Caco-2 (cell line): ENCODE data around the gene TCOF1. TPM values are rescaled to one million over a fixed set of nuclear protein-coding genes. Genes with fewer than 3 reads are reported as not detected.
A peak's percentile ranks its signal among the peaks of the same experiment; 100 is the strongest.

Experiments
- BruUV-seq: library from RNA; stranded (reverse); fragments of 400-500 nt; replicated peaks from 2 replicates; lab custom pipeline; 2021; lab: Mats Ljungman, UMichigan
- CTCF ChIA-PET: fragments of 300-600 bp; sonication (Branson Sonifier 250); formaldehyde crosslinking; loops from one replicate; lab custom pipeline; 2022; ENCODE audit warnings: antibody characterized with exemption; lab: Charles Lee
- POLR2A ChIA-PET: fragments of 300-600 bp; sonication (Branson Sonifier 250); formaldehyde crosslinking; loops from one replicate; lab custom pipeline; 2022; ENCODE audit warnings: antibody characterized with exemption; lab: Charles Lee
- DNase-seq, 2 experiments: peaks; one replicate each; pipeline versions ENCODE4 v3.0.0 to v3.0.0-alpha.2; 2020 to 2022
- H3K27me3 ChIP-seq: replicated peaks from 2 replicates; pipeline ENCODE4 v1.6.0; 2011; ENCODE audit warnings: low read length; ENCODE audit not compliant: control insufficient read depth, insufficient read depth
- H3K36me3 ChIP-seq: 2 replicates; pipeline ENCODE4 v1.5.1; 2011; ENCODE audit warnings: low read length; ENCODE audit not compliant: control insufficient read depth, insufficient read depth
- H3K4me1 ChIP-seq: fragments of 250-450 bp; sonication (Bioruptor Pico); 2 replicates; pipeline ENCODE4 v1.5.1; 2020; ENCODE audit warnings: mild to moderate bottlenecking
- H3K4me3 ChIP-seq: 2 replicates; pipeline ENCODE4 v1.5.1; 2011; ENCODE audit warnings: low read depth, mild to moderate bottlenecking, control low read depth, low read length
- H3K9me3 ChIP-seq: fragments of 250-450 bp; sonication (Bioruptor Pico); 2 replicates; pipeline ENCODE4 v1.5.1; 2020; ENCODE audit warnings: mild to moderate bottlenecking, moderate library complexity
- H3K27ac Mint-ChIP-seq: one replicate; pipeline ENCODE4 v1.8.0; 2022; ENCODE audit warnings: mixed read lengths; ENCODE audit not compliant: unreplicated experiment
- H3K27me3 Mint-ChIP-seq: one replicate; pipeline ENCODE4 v1.8.0; 2022; ENCODE audit warnings: mixed read lengths; ENCODE audit not compliant: insufficient read depth, unreplicated experiment
- H3K36me3 Mint-ChIP-seq: one replicate; pipeline ENCODE4 v1.8.0; 2022; ENCODE audit warnings: mild to moderate bottlenecking, mixed read lengths; ENCODE audit not compliant: insufficient read depth, unreplicated experiment
- H3K4me1 Mint-ChIP-seq: one replicate; pipeline ENCODE4 v1.8.0; 2022; ENCODE audit warnings: low read depth, mixed read lengths; ENCODE audit not compliant: unreplicated experiment
- H3K4me3 Mint-ChIP-seq: one replicate; pipeline ENCODE4 v1.8.0; 2022; ENCODE audit warnings: mild to moderate bottlenecking, moderate library complexity, mixed read lengths; ENCODE audit not compliant: unreplicated experiment
- H3K9me3 Mint-ChIP-seq: one replicate; pipeline ENCODE4 v1.8.0; 2022; ENCODE audit warnings: mixed read lengths; ENCODE audit not compliant: unreplicated experiment
- intact Hi-C: fragments of 100-400 bp; cut with micrococcal nuclease; formaldehyde crosslinking; loops from one replicate; pipeline ENCODE4 v1.10.0; 2022; ENCODE audit not compliant: unreplicated experiment
- total RNA-seq: library from RNA; stranded (reverse); gene quantifications from 2 replicates; pipeline ENCODE4 v1.2.3, GENCODE V29; 2022
- TF ChIP-seq, protein P1 (sequence below), 2 experiments: fragments of 200-600 bp in 1 of 2; IDR thresholded peaks; 1 replicate in 1 of 2; 2 replicates in 1 of 2; pipeline versions ENCODE4 v1.5.1 to v1.8.0; 2011 to 2022; ENCODE audit warnings: antibody characterized with exemption in 1 of 2, control low read depth in 1 of 2, inconsistent platforms in 1 of 2, low read depth in 1 of 2, low read length in 1 of 2, mild to moderate bottlenecking in 1 of 2, moderate library complexity in 1 of 2; ENCODE audit not compliant: insufficient read depth in 1 of 2, severe bottlenecking in 1 of 2, unreplicated experiment in 1 of 2

The TCOF1 gene
- total RNA-seq, 1 experiment from 2014 or later = 112 TPM

DNA sequence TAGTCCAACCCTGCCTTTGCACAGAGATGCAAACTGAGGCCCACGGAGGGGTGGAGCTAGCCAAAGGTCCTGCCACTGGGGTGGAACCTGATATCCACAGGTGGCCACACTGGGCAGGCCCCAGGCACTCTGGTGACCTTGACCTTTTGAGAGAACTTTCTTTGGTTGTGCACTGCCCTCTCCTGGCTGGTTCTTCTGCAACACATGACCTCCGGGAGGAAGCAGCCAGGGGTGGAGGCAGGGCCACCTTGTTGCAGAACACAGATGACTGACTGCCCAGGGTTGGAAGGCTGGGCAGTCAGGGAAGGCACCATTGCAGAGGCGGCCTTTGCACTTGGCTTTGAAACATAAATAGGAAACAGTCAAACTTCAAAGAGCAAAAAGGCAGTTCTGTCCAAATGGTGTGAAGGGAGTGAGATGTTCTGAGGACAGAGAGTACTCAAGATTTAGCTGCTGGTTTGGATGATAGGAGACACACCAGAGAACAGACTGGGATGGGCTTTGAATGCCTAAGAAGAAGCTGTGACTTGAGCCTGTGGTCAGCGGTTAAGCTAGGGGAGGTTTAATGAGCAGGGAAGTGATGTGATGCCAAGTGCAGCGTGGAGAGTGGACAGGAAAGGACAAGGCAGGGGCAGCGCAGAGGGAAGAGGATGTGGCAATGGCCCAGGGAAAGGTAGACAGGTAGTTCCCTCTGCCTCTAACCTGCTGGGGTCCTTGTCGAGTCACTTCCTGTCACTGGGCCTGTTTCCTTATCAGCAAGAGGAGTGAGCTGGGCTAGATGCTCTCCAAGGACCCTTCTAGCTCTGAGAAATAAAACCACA is 6.8 kb upstream of the TCOF1 start:
- CTCF ChIA-PET = interaction anchor here (0.7 to 1.4 kb wide), 3 partner anchors 78 to 214 kb away, joined by 3 to 5 read pairs (median 5); no protein-coding TSS in a partner anchor
- Mint-ChIP-seq H3K27me3 (no peaks in the 10 kb centered on the region), H3K4me3 (no peak overlapping the region), H3K27ac (no peak overlapping the region), H3K36me3 (no peaks in the 10 kb centered on the region), H3K9me3 (no peaks in the 10 kb centered on the region), H3K4me1 (peaks cover 7% of the 10 kb centered on the region)
- Histone ChIP-seq H3K4me3 (no peak overlapping the region), H3K4me1 (no peaks in the 10 kb centered on the region), H3K27me3 (no peaks in the 10 kb centered on the region), H3K36me3 (no peaks in the 10 kb centered on the region), H3K9me3 (no peaks in the 10 kb centered on the region)
- POLR2A ChIA-PET = interaction anchor here (0.5 to 1.2 kb wide), 2 partner anchors 16 to 62 kb away, joined by 4 to 5 read pairs; partner anchors contain the start of gene CD74
- BruUV-seq = no TSS peak
- TF ChIP-seq, protein P1, sequence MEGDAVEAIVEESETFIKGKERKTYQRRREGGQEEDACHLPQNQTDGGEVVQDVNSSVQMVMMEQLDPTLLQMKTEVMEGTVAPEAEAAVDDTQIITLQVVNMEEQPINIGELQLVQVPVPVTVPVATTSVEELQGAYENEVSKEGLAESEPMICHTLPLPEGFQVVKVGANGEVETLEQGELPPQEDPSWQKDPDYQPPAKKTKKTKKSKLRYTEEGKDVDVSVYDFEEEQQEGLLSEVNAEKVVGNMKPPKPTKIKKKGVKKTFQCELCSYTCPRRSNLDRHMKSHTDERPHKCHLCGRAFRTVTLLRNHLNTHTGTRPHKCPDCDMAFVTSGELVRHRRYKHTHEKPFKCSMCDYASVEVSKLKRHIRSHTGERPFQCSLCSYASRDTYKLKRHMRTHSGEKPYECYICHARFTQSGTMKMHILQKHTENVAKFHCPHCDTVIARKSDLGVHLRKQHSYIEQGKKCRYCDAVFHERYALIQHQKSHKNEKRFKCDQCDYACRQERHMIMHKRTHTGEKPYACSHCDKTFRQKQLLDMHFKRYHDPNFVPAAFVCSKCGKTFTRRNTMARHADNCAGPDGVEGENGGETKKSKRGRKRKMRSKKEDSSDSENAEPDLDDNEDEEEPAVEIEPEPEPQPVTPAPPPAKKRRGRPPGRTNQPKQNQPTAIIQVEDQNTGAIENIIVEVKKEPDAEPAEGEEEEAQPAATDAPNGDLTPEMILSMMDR (IDR thresholded peaks at IDR 0.05; ENCODE audit: insufficient read depth in 1 of 2, low read depth in 1 of 2, low read length in 1 of 2, severe bottlenecking in 1 of 2, unreplicated experiment in 1 of 2) = peak; percentile 68 to 82
- intact Hi-C loops = loop anchor here (1.0 to 2.0 kb wide), 5 partner anchors 48 to 220 kb away; partner anchors contain the start of gene ARSI
- DNase-seq = peak; percentile 84 to 85

DNA sequence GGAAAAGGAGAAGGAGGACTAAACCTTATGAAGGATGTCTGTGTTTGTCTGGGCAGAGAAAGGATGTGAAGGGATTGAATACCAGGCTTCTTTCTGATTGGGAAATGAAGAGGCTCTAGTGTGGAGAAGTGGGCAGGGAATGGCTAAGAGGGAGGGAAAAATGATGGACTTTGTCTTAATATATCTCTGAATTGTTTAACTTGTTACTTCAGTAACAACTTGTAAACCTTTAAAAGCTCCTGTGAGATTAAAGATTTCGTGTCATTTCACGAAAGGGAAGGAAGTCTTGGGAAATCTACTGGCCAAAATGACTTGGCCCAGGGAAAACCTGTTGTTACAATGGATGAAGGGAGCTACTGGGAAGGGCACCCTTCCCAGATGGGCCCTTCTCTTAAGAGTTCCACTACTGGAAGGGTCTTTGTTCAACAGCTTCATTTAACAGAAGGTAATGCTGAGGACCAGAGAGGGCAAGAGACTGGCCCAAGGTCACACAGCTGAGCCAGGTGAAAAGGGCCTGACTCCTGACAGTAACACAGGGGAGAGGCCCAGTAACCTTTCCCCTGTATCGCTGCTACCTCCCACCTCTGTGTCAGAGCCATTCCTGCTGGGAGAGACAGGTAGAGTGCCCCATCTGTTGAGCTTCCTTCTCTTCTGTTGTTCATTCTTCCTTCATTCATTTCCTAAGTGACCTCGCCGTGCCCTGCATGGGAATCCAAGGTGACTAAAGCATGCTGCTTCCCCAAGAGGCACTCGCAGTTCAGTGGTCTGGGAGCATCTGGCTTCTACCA is 5.1 kb upstream of the TCOF1 start:
- TF ChIP-seq, protein P1 (IDR thresholded peaks at IDR 0.05; ENCODE audit: insufficient read depth in 1 of 2, low read depth in 1 of 2, low read length in 1 of 2, severe bottlenecking in 1 of 2, unreplicated experiment in 1 of 2) = no peak
- H3K36me3 Mint-ChIP-seq = no peaks in the 10 kb centered on the region
- H3K27ac Mint-ChIP-seq = no peak overlapping the region
- ChIA-PET POLR2A (no interaction called here), CTCF (no interaction called here)
- H3K4me1 ChIP-seq = peaks cover 12% of the 10 kb centered on the region
- H3K4me3 Mint-ChIP-seq = no peak overlapping the region
- no peaks in the 10 kb centered on the region for H3K27me3 Mint-ChIP-seq
- intact Hi-C loops = no loop called here
- no TSS peak for BruUV-seq
- no peaks in the 10 kb centered on the region for H3K9me3 ChIP-seq
- H3K4me1 Mint-ChIP-seq = peaks cover 20% of the 10 kb centered on the region
- no peak overlapping the region for H3K4me3 ChIP-seq
- no peak for DNase-seq
- no peaks in the 10 kb centered on the region for H3K27me3 ChIP-seq
- H3K9me3 Mint-ChIP-seq = no peaks in the 10 kb centered on the region
- H3K36me3 ChIP-seq = no peaks in the 10 kb centered on the region

DNA sequence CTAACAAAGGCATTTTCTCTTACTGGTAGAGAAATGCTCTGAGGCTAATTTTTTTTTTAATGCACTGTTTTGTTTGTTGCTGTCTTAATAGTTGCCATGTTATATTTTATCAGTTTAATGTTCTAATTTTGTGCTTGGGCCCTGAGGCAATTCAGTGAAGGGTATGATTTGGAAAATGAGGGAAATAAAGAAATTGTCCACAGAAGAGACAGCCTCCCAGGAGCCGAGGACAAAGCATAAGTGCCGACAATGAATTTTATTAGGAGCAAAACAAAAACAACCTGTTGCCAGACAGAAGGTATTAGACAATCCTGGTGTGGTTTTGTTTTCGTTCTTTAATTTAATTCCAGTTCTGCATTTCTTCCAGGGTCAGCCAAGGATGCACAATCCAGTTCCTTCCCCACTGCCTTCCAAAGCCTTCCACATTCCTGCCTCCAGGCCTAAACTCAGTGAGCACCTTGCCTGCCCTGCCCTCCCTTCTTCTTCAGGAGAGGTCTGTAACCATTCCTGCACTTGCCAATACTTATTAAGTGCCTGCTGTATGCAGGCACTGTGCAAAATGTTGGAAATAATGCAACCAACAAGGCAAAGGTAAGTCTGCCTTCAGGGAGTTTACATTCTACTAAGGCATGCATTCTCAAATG is 4.3 kb upstream of the TCOF1 start:
- no peaks in the 10 kb centered on the region for H3K9me3 Mint-ChIP-seq
- H3K27ac Mint-ChIP-seq = no peak overlapping the region
- ChIA-PET CTCF (no interaction called here), POLR2A (no interaction called here)
- H3K4me1 Mint-ChIP-seq = peaks cover 20% of the 10 kb centered on the region
- Histone ChIP-seq H3K9me3 (no peaks in the 10 kb centered on the region), H3K4me3 (no peak overlapping the region), H3K27me3 (no peaks in the 10 kb centered on the region), H3K36me3 (no peaks in the 10 kb centered on the region), H3K4me1 (peaks cover 12% of the 10 kb centered on the region)
- no peak overlapping the region for H3K4me3 Mint-ChIP-seq
- intact Hi-C loops = no loop called here
- no peak for DNase-seq
- no TSS peak for BruUV-seq
- no peaks in the 10 kb centered on the region for H3K27me3 Mint-ChIP-seq
- TF ChIP-seq, protein P1 (IDR thresholded peaks at IDR 0.05; ENCODE audit: insufficient read depth in 1 of 2, low read depth in 1 of 2, low read length in 1 of 2, severe bottlenecking in 1 of 2, unreplicated experiment in 1 of 2) = no peak
- H3K36me3 Mint-ChIP-seq = no peaks in the 10 kb centered on the region
